Measurements from ENCODE around the gene ATP6V1B1.

The ATP6V1B1 gene

GRCh38 chr2:70977605-70978205 lies 42.0 kb downstream of the ATP6V1B1 start:
- DNase-seq: peak; percentile 32

GRCh38 chr2:70978341-70979179 lies 42.9 kb downstream of the ATP6V1B1 start, which contains the start of gene ANKRD53:
Gene ANKRD53 (plus strand): TSS chr2:70978630. CDS start chr2:70978646, 16 bp downstream.
- DNase-seq: no peak

DNA sequence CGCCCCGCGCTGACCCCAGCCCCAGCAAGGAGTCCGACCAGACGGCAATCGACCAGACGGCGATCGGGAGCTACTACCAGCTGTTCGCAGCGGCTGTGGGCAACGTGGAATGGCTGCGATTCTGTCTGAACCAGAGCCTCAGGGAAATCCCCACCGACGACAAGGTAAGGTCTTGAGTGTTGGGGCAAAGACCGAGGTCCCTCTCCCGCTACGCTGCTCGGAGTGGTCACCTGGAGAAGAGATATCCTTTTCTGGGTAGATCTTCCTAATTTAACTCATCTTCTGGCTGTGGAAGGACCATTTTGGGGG lies 43.4 kb downstream of the ATP6V1B1 start:
- DNase-seq: no peak

GRCh38 chr2:70979626-70980025 lies 43.9 kb downstream of the ATP6V1B1 start:
- no peak for DNase-seq

- no peak for DNase-seq
Measured at GRCh38 chr2:70981421-70981820, 45.7 kb downstream of the ATP6V1B1 start.

GRCh38 chr2:70981866-70982810 lies 46.4 kb downstream of the ATP6V1B1 start:
- DNase-seq: no peak

DNA sequence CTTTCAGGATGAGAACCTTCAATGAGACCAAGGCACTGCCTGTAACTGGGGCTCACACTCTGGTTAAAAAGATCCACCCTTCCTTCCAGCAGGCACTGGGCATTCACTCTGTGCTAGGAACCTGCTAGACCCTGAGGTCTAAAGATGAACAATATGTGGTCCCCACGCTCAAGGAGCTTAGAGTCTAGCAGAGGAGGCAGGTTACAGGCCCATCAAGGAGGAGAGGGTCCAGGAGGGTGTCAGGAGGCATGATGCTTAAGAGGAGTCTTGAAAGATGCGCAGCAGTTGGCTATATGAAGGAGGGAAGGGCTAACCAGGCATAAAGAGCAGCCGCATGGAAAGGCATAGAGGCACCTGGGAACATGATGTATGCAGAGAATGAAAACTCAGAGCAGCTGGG lies 47.3 kb downstream of the ATP6V1B1 start:
- no peak for DNase-seq

GRCh38 chr2:70983506-70984227 lies 48.0 kb downstream of the ATP6V1B1 start:
- DNase-seq: no peak

DNA sequence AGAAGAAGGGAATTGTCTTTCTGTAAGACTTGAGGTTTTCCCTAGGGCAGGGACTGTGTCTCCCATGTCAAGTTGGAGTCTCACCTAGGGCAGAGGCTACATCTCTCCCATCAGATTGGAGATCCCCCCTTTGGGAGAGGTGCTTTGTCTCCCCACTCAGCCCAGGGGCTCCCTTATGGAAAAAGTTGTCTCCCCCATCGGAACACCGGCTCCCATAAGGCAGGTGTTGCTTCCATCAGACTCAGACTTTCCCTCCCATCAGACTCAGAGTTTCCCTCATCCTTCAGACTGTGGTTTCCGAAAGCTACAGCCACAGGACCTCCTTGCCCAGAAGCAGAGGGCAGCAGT lies 48.5 kb downstream of the ATP6V1B1 start:
- DNase-seq: no peak

- peak; percentile 87 for DNase-seq
Measured at GRCh38 chr2:70984576-70985282, 49.0 kb downstream of the ATP6V1B1 start.

DNA sequence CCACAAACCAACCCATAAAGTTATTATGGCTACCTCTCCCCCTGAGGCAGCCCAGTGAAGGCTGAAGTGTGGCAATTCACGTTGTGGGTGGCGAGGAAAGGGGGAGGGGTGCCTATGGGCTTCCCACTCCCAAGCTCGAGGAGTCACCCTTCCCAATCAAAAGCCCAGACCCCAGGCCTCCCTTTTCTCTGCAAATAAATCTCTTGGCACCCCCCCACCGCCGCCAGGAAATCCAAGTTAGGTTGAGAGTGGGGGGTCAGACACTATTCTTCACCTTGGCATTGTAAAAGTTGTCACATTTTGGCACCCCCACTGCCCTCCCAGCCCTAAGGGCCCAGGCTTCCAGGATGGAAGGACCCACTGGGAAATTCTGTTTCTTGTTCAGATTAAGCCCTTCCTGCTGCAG lies 49.6 kb downstream of the ATP6V1B1 start:
- DNase-seq: no peak

- no peak for DNase-seq
Measured at GRCh38 chr2:70985956-70986355, 50.3 kb downstream of the ATP6V1B1 start.

DNA sequence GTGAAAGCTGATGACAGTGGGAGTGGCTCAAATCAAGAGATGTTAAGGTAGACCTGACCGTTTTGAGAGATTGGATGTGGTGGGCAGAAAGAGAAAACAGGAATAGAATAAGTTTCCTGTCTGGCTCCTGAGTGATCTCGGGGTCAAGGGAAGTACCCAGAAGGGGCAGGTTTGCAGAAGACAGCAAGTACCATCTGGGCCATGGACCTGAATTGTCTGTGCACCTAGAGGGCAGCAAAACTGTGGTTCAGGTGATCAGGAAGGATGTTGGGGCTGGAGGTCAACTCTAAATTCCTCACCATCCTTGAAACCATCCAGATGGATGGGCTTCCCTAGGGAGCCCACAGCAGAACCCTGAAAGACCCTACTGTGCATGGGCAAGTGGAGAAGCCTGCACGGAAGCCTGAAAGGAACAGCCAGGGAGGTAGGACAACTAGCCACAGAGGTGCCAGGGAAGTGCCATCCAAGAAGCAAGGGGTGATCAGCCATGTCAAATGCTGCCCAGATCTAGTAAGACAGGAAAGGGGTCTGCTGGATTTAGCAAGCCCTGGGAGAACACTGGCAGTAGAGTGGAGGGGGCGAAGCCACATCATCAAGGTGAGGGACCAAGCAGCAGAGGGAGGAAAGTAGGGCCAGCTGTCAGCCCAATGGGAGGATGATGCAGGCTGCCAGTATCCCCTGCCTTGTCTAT lies 50.9 kb downstream of the ATP6V1B1 start:
- DNase-seq: no peak

- DNase-seq: no peak
Measured at GRCh38 chr2:70987386-70987785, 51.7 kb downstream of the ATP6V1B1 start.

DNA sequence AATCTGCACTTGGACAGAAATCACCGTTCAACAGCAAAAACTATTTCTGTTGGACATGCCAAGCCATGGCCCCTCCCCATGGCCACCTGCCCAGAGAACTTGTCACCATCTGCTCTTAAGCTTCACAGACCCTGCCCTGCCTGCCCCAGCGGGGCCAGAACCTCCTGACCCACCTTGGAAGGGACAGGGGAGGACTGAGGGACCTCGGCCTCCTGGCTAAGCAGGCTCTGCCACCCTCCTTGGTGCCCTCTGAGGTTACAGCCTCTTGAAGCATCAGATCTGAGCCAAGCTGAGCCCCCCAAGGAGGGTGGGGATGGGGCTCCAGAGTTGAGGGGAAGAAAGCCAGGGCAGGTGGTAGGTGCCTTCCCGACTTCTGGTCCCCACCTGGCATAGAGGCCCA lies 52.5 kb downstream of the ATP6V1B1 start:
- DNase-seq: no peak

DNA sequence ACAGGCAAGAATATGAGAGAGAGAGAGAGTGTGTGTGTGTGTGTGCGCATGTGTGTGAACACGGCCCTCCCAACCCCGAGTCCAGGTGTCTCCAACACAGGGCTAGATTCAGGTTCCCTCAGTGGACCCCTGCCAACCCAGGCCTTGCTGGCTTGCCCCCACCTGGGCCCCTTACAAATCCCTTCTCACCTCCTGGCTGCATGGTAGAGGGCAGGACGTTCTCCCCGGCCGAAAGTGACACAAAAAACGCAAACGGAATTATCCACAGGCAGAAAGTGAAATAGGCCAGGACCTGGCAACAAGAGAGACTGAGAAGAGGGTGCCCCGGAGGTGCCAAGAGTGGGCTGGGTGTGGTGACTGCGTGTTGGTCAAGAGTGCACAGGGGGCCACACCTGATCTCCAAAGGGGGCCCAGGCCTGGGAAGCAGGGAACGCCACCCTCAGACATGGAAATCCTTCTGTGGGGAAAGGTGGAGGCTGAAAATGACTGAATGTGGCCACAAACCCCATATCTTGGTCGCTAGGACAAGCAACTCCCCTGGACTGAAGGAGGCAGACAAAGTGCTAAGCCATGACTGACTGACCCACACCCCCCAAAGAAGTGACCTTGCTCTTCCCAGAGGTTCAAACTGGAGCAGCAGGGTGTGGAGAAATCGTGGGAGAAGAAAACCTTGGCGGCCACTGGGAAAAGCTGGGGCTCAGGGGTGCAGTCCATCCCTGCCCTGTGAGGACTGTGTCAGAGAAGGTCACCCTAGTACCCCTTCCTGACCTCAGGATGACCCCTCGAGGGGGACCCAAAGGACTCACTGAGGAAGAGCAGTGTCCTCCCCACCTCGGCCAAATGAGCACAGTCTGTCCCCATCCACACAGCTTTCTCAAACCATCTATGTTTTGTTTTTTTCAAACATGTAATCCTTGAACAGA lies 53.3 kb downstream of the ATP6V1B1 start:
- DNase-seq: no peak

GRCh38 chr2:70990216-70990615 lies 54.5 kb downstream of the ATP6V1B1 start:
- no peak for DNase-seq

GRCh38 chr2:70991142-70991541 lies 55.4 kb downstream of the ATP6V1B1 start:
- no peak for DNase-seq

DNA sequence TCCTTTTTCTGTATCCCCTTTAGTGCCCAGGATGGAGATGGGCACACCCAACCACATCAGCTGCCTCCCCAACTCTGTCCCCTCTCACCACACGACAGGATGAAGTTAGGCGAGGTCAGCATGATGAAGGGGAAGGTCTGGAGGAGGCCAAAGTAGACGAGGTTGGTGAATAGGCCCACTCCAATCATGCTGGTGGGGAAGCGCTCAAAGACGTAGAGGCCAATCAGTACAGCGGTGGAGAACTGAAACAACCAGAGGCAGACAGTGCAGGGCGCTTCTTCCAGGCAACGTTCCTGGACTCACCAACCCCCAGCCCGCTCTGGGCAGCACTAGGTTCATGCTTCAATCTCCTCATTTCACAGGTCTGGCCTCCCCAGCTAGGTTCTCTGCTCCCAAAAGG lies 56.0 kb downstream of the ATP6V1B1 start:
- DNase-seq: no peak

Measured in activated CD4-positive, alpha-beta T cell treated with anti-CD3 and anti-CD28 coated beads, Interleukin-2, Interleukin-6, amounts not matched to agents 100 ng/mL and 50 ng/mL, durations not matched to agents 16 hours and 8 hours (primary cell).